GM12891 (cell line): Measurements from ENCODE around the gene OR14J1. TPM values are rescaled to one million over a fixed set of nuclear protein-coding genes. Genes with fewer than 3 reads are reported as not detected.
"Not testable (repeated sequence)": the region's sequence is repeated elsewhere in the genome, so short reads cannot be mapped to it uniquely, and the experiment has no call there.

Experiments
- DNase-seq: peaks from one replicate; pipeline ENCODE4 v3.0.0; 2011; ENCODE audit warnings: low spot score; ENCODE audit not compliant: insufficient read length
- FAIRE-seq: peaks from 2 replicates; lab custom pipeline; 2011; peaks lifted over from hg19 to GRCh38; lab: Jason Lieb, UNC
- PAX5 ChIP-seq: IDR thresholded peaks from 2 replicates; pipeline ENCODE4 v1.6.1; 2011; ENCODE audit warnings: low read length, moderate library complexity, mild to moderate bottlenecking; ENCODE audit not compliant: insufficient read depth, severe bottlenecking
- POLR2A ChIP-seq: IDR thresholded peaks from 2 replicates; pipeline ENCODE4 v1.6.1; 2011; ENCODE audit warnings: low read depth, low read length, control low read depth
- POLR2AphosphoS5 ChIP-seq: IDR thresholded peaks from 2 replicates; pipeline ENCODE4 v1.6.1; 2011; ENCODE audit warnings: low read depth, low read length, control low read depth
- POU2F2 ChIP-seq: IDR thresholded peaks from 2 replicates; pipeline ENCODE4 v1.6.1; 2011; ENCODE audit warnings: low read depth, mild to moderate bottlenecking, control low read depth, low read length, moderate library complexity
- SPI1 ChIP-seq: IDR thresholded peaks from 2 replicates; pipeline ENCODE4 v1.6.1; 2011; ENCODE audit warnings: low read depth, low read length, control low read depth
- TAF1 ChIP-seq: IDR thresholded peaks from 2 replicates; pipeline ENCODE4 v1.6.1; 2011; ENCODE audit warnings: low read depth, low read length, control low read depth
- polyA plus RNA-seq: library from polyadenylated mRNA; unstranded; fragments of >200 nt; gene quantifications from one replicate; pipeline ENCODE4 v1.2.1, GENCODE V29; 2012; ENCODE audit warnings: low read depth, missing spikeins, inconsistent platforms; ENCODE audit not compliant: missing spikeins

The OR14J1 gene, protein sequence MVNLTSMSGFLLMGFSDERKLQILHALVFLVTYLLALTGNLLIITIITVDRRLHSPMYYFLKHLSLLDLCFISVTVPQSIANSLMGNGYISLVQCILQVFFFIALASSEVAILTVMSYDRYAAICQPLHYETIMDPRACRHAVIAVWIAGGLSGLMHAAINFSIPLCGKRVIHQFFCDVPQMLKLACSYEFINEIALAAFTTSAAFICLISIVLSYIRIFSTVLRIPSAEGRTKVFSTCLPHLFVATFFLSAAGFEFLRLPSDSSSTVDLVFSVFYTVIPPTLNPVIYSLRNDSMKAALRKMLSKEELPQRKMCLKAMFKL
- not detected for polyA plus RNA-seq

DNA sequence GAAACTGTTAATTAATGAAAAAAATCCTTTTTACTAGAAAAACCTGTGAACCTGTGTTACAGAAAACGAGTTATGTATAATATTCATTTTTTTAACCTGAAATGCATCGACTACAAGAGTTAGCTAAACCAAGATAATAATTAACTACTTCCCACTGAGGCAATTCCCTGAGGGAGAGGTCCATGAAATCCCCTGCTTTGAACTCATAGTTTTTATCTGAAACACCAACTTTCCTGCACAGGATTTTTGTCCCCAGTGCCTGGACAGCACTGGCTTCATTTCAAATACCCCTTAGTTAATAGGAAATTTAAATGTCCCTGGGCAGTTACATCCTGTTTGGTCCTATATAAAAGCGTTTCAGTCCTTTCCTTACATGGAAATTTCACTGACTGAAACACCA, at the start of gene OR14J1:
TSS of gene OR14J1 (plus strand) at position 386 of the 400 bp plus-strand sequence. CDS start 4,989 bp downstream, outside the sequence.
- TF ChIP-seq SPI1 (no peak), POU2F2 (no peak), TAF1 (no peak), POLR2A (no peak), PAX5 (no peak), POLR2AphosphoS5 (no peak)
- FAIRE-seq (no peak), DNase-seq (no peak)

DNA sequence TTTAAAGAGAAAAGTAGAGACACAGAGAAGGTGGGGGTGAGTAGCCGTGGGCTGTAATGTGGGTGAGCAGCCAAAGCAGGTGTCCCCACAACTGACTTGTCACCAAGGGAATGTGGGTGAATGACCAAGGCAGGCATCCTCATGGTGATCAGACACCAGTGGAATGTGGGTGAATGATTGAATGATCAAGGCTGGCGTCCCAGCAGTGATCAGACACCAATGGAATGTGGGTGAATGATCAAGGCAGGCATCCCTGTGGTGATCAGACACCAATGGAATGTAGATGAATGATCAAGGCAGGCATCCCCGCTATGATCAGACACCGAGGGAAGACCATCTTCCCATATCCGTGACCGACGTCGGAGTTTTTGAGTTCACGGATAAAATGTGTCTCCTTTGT, 49.8 kb upstream of the OR14J1 start:
- no peak for FAIRE-seq
- TF ChIP-seq POU2F2 (no peak), SPI1 (no peak), POLR2A (no peak), POLR2AphosphoS5 (no peak), PAX5 (no peak)
- no peak for DNase-seq

DNA sequence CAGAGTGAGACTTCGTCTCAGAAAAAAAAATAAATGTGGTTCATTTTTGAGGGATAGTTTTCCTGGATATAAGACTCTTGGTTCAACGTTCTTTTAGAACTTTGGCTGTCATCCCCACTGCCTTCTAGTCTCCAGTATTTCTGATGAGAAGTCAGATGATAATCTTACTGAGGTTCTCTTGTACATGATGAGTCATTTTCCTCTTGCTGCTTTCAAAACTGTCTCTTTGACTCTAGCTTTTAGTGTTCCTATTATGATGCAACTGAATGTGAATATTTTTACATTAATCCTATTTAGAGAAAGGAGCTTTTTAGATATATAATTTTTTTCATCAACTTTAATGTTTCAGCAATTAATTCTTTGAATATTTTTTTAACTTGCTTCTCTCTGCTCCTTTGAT, 46.0 kb upstream of the OR14J1 start:
- TF ChIP-seq TAF1, result no peak
- TF ChIP-seq SPI1, result no peak
- no peak for TF ChIP-seq PAX5
- no peak for TF ChIP-seq POLR2A
- TF ChIP-seq POLR2AphosphoS5, result no peak
- TF ChIP-seq POU2F2, result no peak
- FAIRE-seq (no peak), DNase-seq (no peak)

DNA sequence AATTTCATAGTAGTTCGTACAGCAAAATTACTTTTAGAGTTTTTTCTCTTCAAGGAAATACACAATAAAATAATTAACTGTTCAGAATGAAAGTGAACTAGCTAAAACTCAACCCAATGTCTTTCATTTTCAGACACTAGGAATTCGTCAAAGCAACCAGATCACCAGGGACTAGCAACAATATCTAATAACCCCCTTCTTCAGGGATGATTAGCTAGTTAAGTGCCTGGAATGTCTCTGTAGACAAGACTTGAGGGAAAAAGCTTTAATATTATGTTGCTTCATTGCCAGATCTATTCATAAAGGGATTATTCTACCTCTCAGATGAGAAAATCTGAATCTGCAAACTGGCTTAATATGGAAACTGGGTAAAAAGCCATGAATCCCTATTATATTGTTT, 41.8 kb upstream of the OR14J1 start:
- FAIRE-seq, result no peak
- no peak for DNase-seq
- TF ChIP-seq SPI1 (no peak), TAF1 (no peak), POLR2AphosphoS5 (no peak), PAX5 (no peak), POU2F2 (no peak), POLR2A (no peak)

DNA sequence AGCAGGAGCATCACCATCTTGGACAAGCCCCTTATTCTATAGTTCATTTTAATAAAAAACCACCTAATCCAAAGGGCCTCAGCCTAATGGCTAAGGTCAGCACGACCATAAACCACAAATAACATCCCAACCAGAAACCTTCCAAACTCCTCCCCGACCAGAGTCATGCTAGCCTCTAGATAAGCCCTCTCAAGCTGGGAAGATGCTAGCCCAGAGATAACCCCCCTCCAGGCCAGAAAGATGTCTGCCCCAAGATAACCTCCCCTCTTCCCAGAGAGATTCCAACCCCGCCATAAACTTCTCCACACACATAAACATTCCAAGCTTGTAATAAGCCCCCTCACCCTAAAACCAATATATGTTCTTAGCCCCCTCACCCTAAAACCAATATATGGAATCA, 38.5 kb upstream of the OR14J1 start:
- DNase-seq, result no peak
- TF ChIP-seq POU2F2 (no peak), TAF1 (no peak), PAX5 (no peak), POLR2A (no peak), POLR2AphosphoS5 (no peak), SPI1 (no peak)
- no peak for FAIRE-seq

DNA sequence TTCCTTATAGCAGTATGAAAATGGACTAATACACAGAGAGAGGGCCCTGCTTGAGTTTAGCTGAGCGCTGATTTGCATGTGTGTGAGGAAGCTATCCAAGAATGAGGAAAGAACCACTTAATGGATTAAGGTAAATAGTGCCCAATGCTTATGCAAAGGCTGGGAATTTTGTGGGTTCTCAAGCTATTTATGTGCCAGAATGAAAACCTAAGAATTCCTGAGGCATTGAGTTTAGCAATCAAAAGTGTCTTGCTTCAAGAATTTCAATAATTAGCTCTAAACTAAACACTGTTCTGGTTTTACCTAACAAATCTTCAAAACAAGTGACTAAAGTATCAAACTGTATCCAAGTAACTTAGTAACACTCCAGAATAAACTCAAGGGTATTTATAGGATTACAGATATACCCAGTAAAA, 7.0 kb upstream of the OR14J1 start:
- DNase-seq (no peak), FAIRE-seq (no peak)
- no peak for TF ChIP-seq TAF1
- TF ChIP-seq POLR2AphosphoS5, result no peak
- no peak for TF ChIP-seq PAX5
- no peak for TF ChIP-seq SPI1
- no peak for TF ChIP-seq POU2F2
- no peak for TF ChIP-seq POLR2A

DNA sequence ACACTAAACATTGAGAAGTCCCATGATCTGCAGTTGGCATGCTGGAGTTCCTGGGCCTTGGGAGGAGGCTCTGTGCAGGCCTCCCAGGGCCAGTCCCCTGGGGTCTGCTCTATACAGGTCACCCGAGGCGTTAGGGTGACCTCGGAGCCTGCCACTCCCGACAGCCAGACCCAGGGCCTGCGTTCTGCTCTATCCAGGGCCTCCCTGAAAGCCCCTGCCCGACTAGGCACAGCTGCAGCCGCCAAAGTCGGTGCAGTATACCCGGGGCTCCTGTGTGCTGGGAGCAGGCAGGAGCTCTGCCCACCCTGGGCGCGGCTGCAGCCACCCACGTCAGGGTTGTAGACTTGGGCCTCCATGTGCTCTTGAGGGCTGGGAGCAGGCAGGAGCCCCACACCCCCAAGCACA, 6.3 kb upstream of the OR14J1 start:
- TF ChIP-seq POLR2AphosphoS5, result no peak
- no peak for TF ChIP-seq TAF1
- no peak for TF ChIP-seq SPI1
- TF ChIP-seq PAX5, result no peak
- TF ChIP-seq POU2F2, result no peak
- TF ChIP-seq POLR2A, result no peak
- DNase-seq (no peak), FAIRE-seq (no peak)

DNA sequence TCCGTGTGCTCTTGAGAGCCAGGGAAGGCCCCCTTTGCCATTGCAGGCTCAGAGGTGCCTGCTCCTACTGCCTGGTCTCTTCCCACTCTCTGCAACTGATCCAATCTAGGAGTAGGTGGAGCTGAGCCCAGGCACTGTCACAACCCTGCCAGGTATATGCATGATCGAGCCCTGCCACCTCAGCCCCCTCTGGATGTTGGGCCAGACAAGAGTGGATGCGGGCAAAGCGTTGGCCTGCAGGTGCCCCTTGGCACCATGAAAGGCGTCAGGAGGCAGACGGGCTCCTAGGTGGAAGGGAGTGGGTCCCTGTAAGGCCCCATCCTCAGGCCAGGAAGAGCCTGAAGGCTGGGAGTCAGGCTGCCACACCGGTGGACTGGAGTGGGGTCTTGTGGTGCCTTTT, 5.9 kb upstream of the OR14J1 start:
- no peak for TF ChIP-seq POLR2A
- TF ChIP-seq POLR2AphosphoS5, result no peak
- TF ChIP-seq POU2F2, result no peak
- TF ChIP-seq PAX5, result no peak
- TF ChIP-seq TAF1, result no peak
- no peak for TF ChIP-seq SPI1
- no peak for FAIRE-seq
- DNase-seq, result no peak

DNA sequence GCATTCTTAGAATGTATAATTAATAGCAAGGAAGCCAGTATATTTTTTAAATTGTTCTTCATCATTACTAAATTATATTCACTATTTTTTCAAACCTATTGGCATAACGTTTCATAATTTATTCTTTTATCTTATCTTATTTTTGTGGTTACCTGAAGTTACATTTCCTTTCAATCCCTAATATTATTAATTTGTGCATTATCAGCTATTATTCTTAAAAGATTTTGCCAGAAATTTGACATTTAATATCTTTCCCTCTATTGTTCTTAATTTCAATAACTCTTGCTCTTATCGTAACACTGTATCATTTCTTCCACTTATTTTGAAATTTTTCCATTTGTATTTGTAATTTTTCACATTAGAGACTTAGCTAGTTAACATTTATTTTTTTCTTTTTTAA, 18.4 kb downstream of the OR14J1 start:
- no peak for TF ChIP-seq PAX5
- no peak for TF ChIP-seq POU2F2
- TF ChIP-seq POLR2A, result no peak
- no peak for TF ChIP-seq POLR2AphosphoS5
- no peak for TF ChIP-seq SPI1
- TF ChIP-seq TAF1, result no peak
- FAIRE-seq (no peak), DNase-seq (no peak)

DNA sequence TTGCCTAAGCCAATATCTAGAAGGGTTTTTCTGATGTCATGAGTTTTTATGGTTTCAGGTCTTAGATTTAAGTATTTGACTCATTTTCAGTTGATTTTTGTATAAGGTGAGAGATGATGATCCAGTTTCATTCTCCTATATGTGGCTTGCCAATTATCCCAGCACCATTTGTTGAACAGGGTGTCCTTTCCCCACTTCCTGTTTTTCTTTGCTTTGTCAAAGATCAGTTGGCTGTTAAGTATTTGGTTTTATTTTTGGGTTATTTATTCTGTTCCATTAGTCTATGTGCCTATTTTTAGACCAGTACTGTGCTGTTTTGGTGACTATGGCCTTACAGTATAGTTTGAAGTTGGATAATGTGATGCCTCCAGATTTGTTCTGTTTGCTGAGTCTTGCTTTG, 21.8 kb downstream of the OR14J1 start:
- TF ChIP-seq SPI1, result peak; percentile 35
- not testable (repeated sequence) for DNase-seq, FAIRE-seq
